ENCODE results near the gene POU2F2. TPM values are rescaled to one million over a fixed set of nuclear protein-coding genes. Genes with fewer than 3 reads are reported as not detected.

POU2F2 gene
- total RNA-seq, 2 experiments from 2014 or later: 19.6 to 22.9 TPM

DNA sequence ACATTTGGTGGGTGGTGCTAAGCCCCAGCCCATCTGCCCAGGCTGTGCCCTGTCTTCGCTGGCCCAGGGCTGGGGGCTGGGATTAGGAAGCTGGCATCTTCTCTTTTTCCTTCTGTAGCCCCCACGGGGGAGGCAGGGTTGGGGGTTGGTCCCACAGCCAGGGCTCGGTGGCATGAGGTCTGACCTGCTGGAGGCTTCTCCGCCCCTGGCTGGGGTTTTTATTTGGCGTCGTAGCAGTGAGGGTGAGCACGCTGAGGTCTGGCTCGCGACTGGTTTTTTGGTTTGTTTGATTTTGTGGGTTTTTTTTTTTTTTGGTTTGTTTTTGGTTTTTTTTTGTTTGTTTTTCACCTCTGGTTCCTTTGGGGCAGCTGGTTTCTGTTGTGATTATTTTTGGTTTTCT is 41.6 kb downstream of the POU2F2 start:
- H3K27me3 Mint-ChIP-seq: no peaks in the 10 kb centered on the region
- POLR2A ChIA-PET: no interaction called here
- H3K9me3 Mint-ChIP-seq: no peaks in the 10 kb centered on the region
- H3K27ac Mint-ChIP-seq: peak overlapping the region; percentile 87
- H3K4me1 Mint-ChIP-seq: peaks cover 43% of the 10 kb centered on the region
- CTCF ChIA-PET: interaction anchor here (0.7 kb wide), 1 partner anchor 9 kb away, joined by 5 read pairs; no protein-coding TSS in a partner anchor
- peak; percentile 41 for DNase-seq
- peak overlapping the region; percentile 8 for H3K4me3 Mint-ChIP-seq
- H3K36me3 Mint-ChIP-seq (ENCODE audit: low read depth): peaks cover 13% of the 10 kb centered on the region

GRCh38 chr19:42089772-42090171 is 42.5 kb downstream of the POU2F2 start:
- ChIA-PET POLR2A (no interaction called here), CTCF (no interaction called here)
- Mint-ChIP-seq H3K36me3 (ENCODE audit: low read depth) (peaks cover 11% of the 10 kb centered on the region), H3K9me3 (no peaks in the 10 kb centered on the region), H3K4me3 (no peak overlapping the region), H3K27me3 (no peaks in the 10 kb centered on the region), H3K4me1 (peaks cover 43% of the 10 kb centered on the region), H3K27ac (peak overlapping the region; percentile 87)
- no peak for DNase-seq

DNA sequence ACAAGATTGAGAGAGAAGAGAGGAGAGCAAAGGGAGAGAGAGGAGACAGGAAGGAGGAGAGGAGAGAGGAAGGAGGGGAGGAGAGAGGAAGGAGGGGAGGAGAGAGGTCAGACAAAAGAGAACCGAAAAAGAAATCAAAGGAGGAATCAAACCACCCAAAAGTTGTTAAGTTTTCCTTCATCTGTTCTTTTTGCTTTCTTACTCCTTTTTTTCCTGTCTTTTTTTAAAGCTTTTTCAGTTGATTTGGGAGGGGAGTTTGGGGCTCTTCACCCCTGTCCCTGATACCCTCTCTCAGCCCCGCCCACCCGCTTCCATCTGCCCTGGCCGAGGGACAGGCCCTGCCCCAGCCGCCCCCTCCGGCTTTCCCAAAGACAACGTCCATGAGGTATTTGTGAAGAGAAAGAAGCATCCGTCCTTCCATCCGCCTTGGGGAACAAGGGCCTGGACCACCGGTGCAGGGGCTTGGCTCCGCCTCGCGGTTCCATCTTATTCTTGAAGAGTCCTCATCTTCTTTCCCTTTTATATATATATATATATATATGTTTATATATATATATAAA is 43.0 kb downstream of the POU2F2 start:
- H3K36me3 Mint-ChIP-seq (ENCODE audit: low read depth): peaks cover 6% of the 10 kb centered on the region
- H3K9me3 Mint-ChIP-seq: no peaks in the 10 kb centered on the region
- ChIA-PET CTCF (no interaction called here), POLR2A (no interaction called here)
- peak overlapping the region; percentile 41 for H3K4me3 Mint-ChIP-seq
- no peak for DNase-seq
- H3K27me3 Mint-ChIP-seq: no peaks in the 10 kb centered on the region
- H3K4me1 Mint-ChIP-seq: peaks cover 43% of the 10 kb centered on the region
- no peak overlapping the region for H3K27ac Mint-ChIP-seq

GRCh38 chr19:42088471-42089190 is 43.6 kb downstream of the POU2F2 start:
- Mint-ChIP-seq H3K4me1 (peaks cover 43% of the 10 kb centered on the region), H3K27ac (peak overlapping the region; percentile 25), H3K36me3 (ENCODE audit: low read depth) (peaks cover 5% of the 10 kb centered on the region), H3K4me3 (peak overlapping the region; percentile 41), H3K9me3 (no peaks in the 10 kb centered on the region), H3K27me3 (no peaks in the 10 kb centered on the region)
- ChIA-PET CTCF (no interaction called here), POLR2A (no interaction called here)
- no peak for DNase-seq

DNA sequence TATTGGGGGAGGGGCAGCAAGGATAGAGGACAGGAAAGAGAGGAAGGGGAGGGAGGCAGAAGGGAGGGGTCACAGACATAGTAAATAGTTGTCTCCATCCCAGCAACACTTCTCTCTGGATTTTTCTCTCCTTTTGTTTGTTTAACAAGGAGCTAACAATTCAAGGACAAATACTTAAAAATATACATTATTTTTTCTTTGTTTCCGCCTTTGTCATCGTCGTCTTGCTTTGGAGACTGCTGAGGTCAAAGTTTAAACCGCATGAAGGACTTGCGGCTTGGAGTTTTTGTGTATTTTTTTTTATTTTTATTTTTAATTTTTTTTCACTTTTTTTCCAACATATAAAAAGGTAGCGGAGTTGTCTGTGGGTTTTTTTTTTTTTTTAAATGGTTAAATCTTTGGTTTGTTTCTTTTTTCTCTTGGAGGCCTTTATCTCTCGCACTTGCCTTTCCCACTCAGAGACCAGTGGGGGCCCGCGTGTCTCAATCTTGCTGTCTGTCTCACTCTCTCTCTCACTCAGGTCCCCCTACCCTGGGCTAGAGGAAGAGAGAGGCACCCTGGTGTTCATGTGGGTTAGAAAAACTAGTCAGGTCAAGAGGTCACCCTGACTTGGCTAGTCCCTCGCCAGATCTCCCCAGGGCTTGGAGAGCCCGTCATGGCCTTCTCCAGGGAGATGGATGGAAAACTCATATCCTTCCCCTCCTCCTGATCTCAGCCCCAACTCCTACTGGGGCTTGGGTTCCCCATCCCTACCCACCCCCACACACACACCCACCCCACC is 45.3 kb downstream of the POU2F2 start:
- POLR2A ChIA-PET: no interaction called here
- no peak for DNase-seq
- Mint-ChIP-seq H3K36me3 (ENCODE audit: low read depth) (peaks cover 5% of the 10 kb centered on the region), H3K27ac (no peak overlapping the region), H3K4me1 (peaks cover 37% of the 10 kb centered on the region), H3K27me3 (no peaks in the 10 kb centered on the region), H3K4me3 (no peak overlapping the region), H3K9me3 (no peaks in the 10 kb centered on the region)
- CTCF ChIA-PET: interaction anchor here (1.5 kb wide), 1 partner anchor 22 kb away, joined by 3 read pairs; no protein-coding TSS in a partner anchor

- ChIA-PET POLR2A (no interaction called here), CTCF (interaction anchor here (1.5 kb wide), 1 partner anchor 22 kb away, joined by 3 read pairs; no protein-coding TSS in a partner anchor)
- H3K4me1 Mint-ChIP-seq: peaks cover 35% of the 10 kb centered on the region
- peak overlapping the region; percentile 14 for H3K27ac Mint-ChIP-seq
- no peak for DNase-seq
- H3K4me3 Mint-ChIP-seq: no peak overlapping the region
- no peaks in the 10 kb centered on the region for H3K9me3 Mint-ChIP-seq
- peaks cover 12% of the 10 kb centered on the region for H3K36me3 Mint-ChIP-seq (ENCODE audit: low read depth)
- no peaks in the 10 kb centered on the region for H3K27me3 Mint-ChIP-seq
These were observed 46.0 kb downstream of the POU2F2 start for GRCh38 chr19:42086188-42086736.

DNA sequence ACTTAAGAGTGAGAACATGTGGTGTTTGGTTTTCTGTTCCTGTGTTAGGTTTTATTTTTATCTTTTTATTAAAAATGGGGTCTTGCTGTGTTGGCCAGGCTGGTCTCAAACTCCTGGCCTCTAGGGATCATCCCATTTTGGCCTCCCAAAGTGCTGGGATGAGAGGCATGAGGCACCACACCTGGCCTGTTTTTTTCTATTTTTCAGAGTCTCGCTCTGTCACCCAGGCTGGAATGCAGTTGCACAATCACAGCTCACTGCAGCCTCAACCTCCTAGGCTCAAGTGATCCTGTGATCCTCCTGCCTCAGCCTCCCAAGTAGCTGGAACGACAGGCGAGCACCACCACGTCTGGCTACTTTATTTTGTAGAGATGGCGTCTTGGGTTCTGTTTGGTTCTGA is 48.7 kb downstream of the POU2F2 start:
- Mint-ChIP-seq H3K4me1 (peaks cover 12% of the 10 kb centered on the region), H3K4me3 (no peak overlapping the region), H3K27me3 (no peaks in the 10 kb centered on the region), H3K9me3 (no peaks in the 10 kb centered on the region), H3K36me3 (ENCODE audit: low read depth) (peaks cover 22% of the 10 kb centered on the region), H3K27ac (no peak overlapping the region)
- ChIA-PET POLR2A (no interaction called here), CTCF (no interaction called here)
- no peak for DNase-seq

- CTCF ChIA-PET: interaction anchor here (0.5 to 1.2 kb wide), 3 partner anchors 18 to 409 kb away, joined by 3 read pairs; no protein-coding TSS in a partner anchor
- POLR2A ChIA-PET: no interaction called here
- Mint-ChIP-seq H3K36me3 (ENCODE audit: low read depth) (peaks cover 22% of the 10 kb centered on the region), H3K4me3 (no peak overlapping the region), H3K9me3 (no peaks in the 10 kb centered on the region), H3K27me3 (no peaks in the 10 kb centered on the region), H3K4me1 (peaks cover 27% of the 10 kb centered on the region), H3K27ac (peak overlapping the region; percentile 28)
- peak; percentile 41 for DNase-seq
These were observed 50.6 kb downstream of the POU2F2 start for GRCh38 chr19:42081584-42082203.

DNA sequence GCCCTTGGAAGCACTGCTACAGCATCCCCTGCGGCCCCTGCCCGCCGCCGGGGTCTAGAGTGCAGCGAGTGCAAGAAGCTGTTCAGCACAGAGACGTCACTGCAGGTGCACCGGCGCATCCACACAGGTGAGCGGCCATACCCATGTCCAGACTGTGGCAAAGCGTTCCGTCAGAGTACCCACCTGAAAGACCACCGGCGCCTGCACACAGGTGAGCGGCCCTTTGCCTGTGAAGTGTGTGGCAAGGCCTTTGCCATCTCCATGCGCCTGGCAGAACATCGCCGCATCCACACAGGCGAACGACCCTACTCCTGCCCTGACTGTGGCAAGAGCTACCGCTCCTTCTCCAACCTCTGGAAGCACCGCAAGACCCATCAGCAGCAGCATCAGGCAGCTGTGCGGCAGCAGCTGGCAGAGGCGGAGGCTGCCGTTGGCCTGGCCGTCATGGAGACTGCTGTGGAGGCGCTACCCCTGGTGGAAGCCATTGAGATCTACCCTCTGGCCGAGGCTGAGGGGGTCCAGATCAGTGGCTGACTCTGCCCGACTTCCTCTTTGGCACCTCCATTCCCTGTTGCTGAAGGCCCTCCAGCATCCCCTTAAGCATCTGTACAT is 51.4 kb downstream of the POU2F2 start:
- Mint-ChIP-seq H3K36me3 (ENCODE audit: low read depth) (peaks cover 23% of the 10 kb centered on the region), H3K9me3 (no peaks in the 10 kb centered on the region), H3K27me3 (no peaks in the 10 kb centered on the region), H3K4me3 (no peak overlapping the region), H3K4me1 (peaks cover 31% of the 10 kb centered on the region), H3K27ac (no peak overlapping the region)
- ChIA-PET POLR2A (no interaction called here), CTCF (interaction anchor here (1.0 kb wide), 1 partner anchor 41 kb away, joined by 3 read pairs; no protein-coding TSS in a partner anchor)
- DNase-seq: no peak

GRCh38 chr19:42079886-42080763 is 52.1 kb downstream of the POU2F2 start:
- ChIA-PET POLR2A (no interaction called here), CTCF (interaction anchor here (0.6 kb wide), 1 partner anchor 107 kb away, joined by 3 read pairs; no protein-coding TSS in a partner anchor)
- Mint-ChIP-seq H3K36me3 (ENCODE audit: low read depth) (peaks cover 23% of the 10 kb centered on the region), H3K4me3 (no peak overlapping the region), H3K9me3 (no peaks in the 10 kb centered on the region), H3K27me3 (no peaks in the 10 kb centered on the region), H3K4me1 (peaks cover 37% of the 10 kb centered on the region), H3K27ac (no peak overlapping the region)
- no peak for DNase-seq

DNA sequence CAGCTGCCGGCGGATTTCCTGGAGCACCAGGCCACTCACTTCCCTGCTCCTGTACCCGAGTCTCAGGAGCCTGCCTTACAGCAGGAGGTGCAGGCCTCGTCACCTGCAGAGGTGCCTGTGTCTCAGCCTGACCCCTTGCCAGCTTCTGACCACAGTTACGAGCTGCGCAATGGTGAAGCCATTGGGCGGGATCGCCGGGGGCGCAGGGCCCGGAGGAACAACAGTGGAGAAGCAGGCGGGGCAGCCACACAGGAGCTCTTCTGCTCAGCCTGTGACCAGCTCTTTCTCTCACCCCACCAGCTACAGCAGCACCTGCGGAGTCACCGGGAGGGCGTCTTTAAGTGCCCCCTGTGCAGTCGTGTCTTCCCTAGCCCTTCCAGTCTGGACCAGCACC is 53.0 kb downstream of the POU2F2 start:
- POLR2A ChIA-PET: no interaction called here
- DNase-seq: no peak
- Mint-ChIP-seq H3K9me3 (no peaks in the 10 kb centered on the region), H3K4me3 (no peak overlapping the region), H3K4me1 (peaks cover 44% of the 10 kb centered on the region), H3K27me3 (no peaks in the 10 kb centered on the region), H3K36me3 (ENCODE audit: low read depth) (peaks cover 23% of the 10 kb centered on the region), H3K27ac (no peak overlapping the region)
- CTCF ChIA-PET: interaction anchor here (0.6 kb wide), 1 partner anchor 108 kb away, joined by 3 read pairs; no protein-coding TSS in a partner anchor
